H9 (cell line): Measurements from ENCODE around the gene COX4I2. TPM values are rescaled to one million over a fixed set of nuclear protein-coding genes. Genes with fewer than 3 reads are reported as not detected.

ENCODE experiments used
- DNase-seq: peaks from one replicate; pipeline ENCODE4 v3.0.0-alpha.2; 2017
- H2AFZ ChIP-seq: one replicate; pipeline ENCODE4 v1.6.1; 2013; ENCODE audit warnings: mild to moderate bottlenecking, low read length, control low read depth, moderate library complexity
- H2AK5ac ChIP-seq: 2 replicates; pipeline ENCODE4 v1.6.1; 2013; ENCODE audit warnings: low read length, control low read depth, mixed read lengths; ENCODE audit not compliant: insufficient read length
- H2BK120ac ChIP-seq: one replicate; pipeline ENCODE4 v1.6.1; 2013; ENCODE audit warnings: low read depth, mild to moderate bottlenecking, low read length, control low read depth, inconsistent platforms; ENCODE audit not compliant: poor library complexity, severe bottlenecking
- H2BK12ac ChIP-seq: 2 replicates; pipeline ENCODE4 v1.6.1; 2013; ENCODE audit warnings: low read length, control low read depth, mixed read lengths, low read depth; ENCODE audit not compliant: insufficient read length
- H2BK15ac ChIP-seq: 2 replicates; pipeline ENCODE4 v1.6.1; 2013; ENCODE audit warnings: low read depth, low read length, control low read depth
- H2BK20ac ChIP-seq: one replicate; pipeline ENCODE4 v1.6.1; 2013; ENCODE audit warnings: low read depth, mild to moderate bottlenecking, low read length, control low read depth, inconsistent platforms; ENCODE audit not compliant: poor library complexity, severe bottlenecking
- H2BK5ac ChIP-seq: 2 replicates; pipeline ENCODE4 v1.6.1; 2013; ENCODE audit warnings: low read length, control low read depth, mixed read lengths; ENCODE audit not compliant: insufficient read length
- H3K14ac ChIP-seq: 2 replicates; pipeline ENCODE4 v1.6.1; 2013; ENCODE audit warnings: low read length, control low read depth; ENCODE audit not compliant: insufficient read depth
- H3K18ac ChIP-seq: 2 replicates; pipeline ENCODE4 v1.6.1; 2013; ENCODE audit warnings: low read depth, mild to moderate bottlenecking, mixed read lengths, low read length, control low read depth; ENCODE audit not compliant: insufficient read length
- H3K23ac ChIP-seq: 2 replicates; pipeline ENCODE4 v1.6.1; 2013; ENCODE audit warnings: low read length, control low read depth, mixed read lengths, low read depth; ENCODE audit not compliant: insufficient read length
- H3K23me2 ChIP-seq: 2 replicates; pipeline ENCODE4 v1.6.1; 2013; ENCODE audit warnings: low read depth, mild to moderate bottlenecking, mixed read lengths, low read length, control low read depth; ENCODE audit not compliant: insufficient read length, poor library complexity, severe bottlenecking
- H3K27ac ChIP-seq: 2 replicates; pipeline ENCODE4 v1.5.1; 2013; ENCODE audit warnings: low read length, control low read depth, mixed read lengths, low read depth; ENCODE audit not compliant: insufficient read length
- H3K27me3 ChIP-seq: 2 replicates; pipeline ENCODE4 v1.6.1; 2013; ENCODE audit warnings: low read length, control low read depth, inconsistent platforms; ENCODE audit not compliant: insufficient read depth
- H3K4ac ChIP-seq: 2 replicates; pipeline ENCODE4 v1.6.1; 2013; ENCODE audit warnings: low read depth, mild to moderate bottlenecking, control low read depth, inconsistent platforms, low read length, moderate library complexity
- H3K4me1 ChIP-seq: 2 replicates; pipeline ENCODE4 v1.6.1; 2013; ENCODE audit warnings: low read length, control low read depth, inconsistent platforms; ENCODE audit not compliant: insufficient read depth
- H3K4me2 ChIP-seq: 2 replicates; pipeline ENCODE4 v1.6.1; 2013; ENCODE audit warnings: low read length, control low read depth, mixed read lengths; ENCODE audit not compliant: insufficient read length, insufficient read depth
- H3K56ac ChIP-seq: 2 replicates; pipeline ENCODE4 v1.6.1; 2013; ENCODE audit warnings: low read depth, mild to moderate bottlenecking, mixed read lengths, low read length, control low read depth; ENCODE audit not compliant: insufficient read length
- H3K79me1 ChIP-seq: 2 replicates; pipeline ENCODE4 v1.6.1; 2013; ENCODE audit warnings: low read depth, mild to moderate bottlenecking, moderate library complexity, low read length, control low read depth, inconsistent platforms; ENCODE audit not compliant: insufficient read depth, poor library complexity, severe bottlenecking
- H3K79me2 ChIP-seq: 2 replicates; pipeline ENCODE4 v1.6.1; 2013; ENCODE audit warnings: low read length, control low read depth, inconsistent platforms; ENCODE audit not compliant: insufficient read depth
- H3K9ac ChIP-seq: 2 replicates; pipeline ENCODE4 v1.6.1; 2013; ENCODE audit warnings: low read length, control low read depth, mixed read lengths; ENCODE audit not compliant: insufficient read length; ENCODE audit errors: extremely low read depth
- H3K9me3 ChIP-seq: one replicate; pipeline ENCODE4 v1.6.1; 2013; ENCODE audit warnings: low read depth, low read length, inconsistent platforms; ENCODE audit not compliant: control insufficient read depth
- H3T11ph ChIP-seq: one replicate; pipeline ENCODE4 v1.6.1; 2013; ENCODE audit warnings: mild to moderate bottlenecking, low read length, control low read depth, inconsistent platforms
- H4K20me1 ChIP-seq: one replicate; pipeline ENCODE4 v1.6.1; 2013; ENCODE audit not compliant: control insufficient read depth, insufficient read length, insufficient read depth
- H4K5ac ChIP-seq: 2 replicates; pipeline ENCODE4 v1.6.1; 2013; ENCODE audit warnings: low read depth, mild to moderate bottlenecking, mixed read lengths, low read length, control low read depth; ENCODE audit not compliant: insufficient read length
- H4K8ac ChIP-seq: replicated peaks from 2 replicates; pipeline ENCODE4 v1.6.1; 2013; ENCODE audit warnings: low read length, control low read depth, mixed read lengths, low read depth; ENCODE audit not compliant: insufficient read length
- H4K91ac ChIP-seq: 2 replicates; pipeline ENCODE4 v1.6.1; 2013; ENCODE audit warnings: low read depth, mild to moderate bottlenecking, moderate library complexity, mixed read lengths, low read length, control low read depth; ENCODE audit not compliant: insufficient read length
- H3K27ac Mint-ChIP-seq, 3 experiments: 2 replicates in 2 of 3; 3 replicates in 1 of 3; pipeline ENCODE4 v1.8.0; 2020 to 2021; ENCODE audit warnings: mixed read lengths in 3 of 3, mild to moderate bottlenecking in 1 of 3, moderate library complexity in 1 of 3
- H3K27me3 Mint-ChIP-seq: 2 replicates; pipeline ENCODE4 v1.8.0; 2021; ENCODE audit warnings: low read depth, mild to moderate bottlenecking, moderate library complexity, mixed read lengths
- H3K36me3 Mint-ChIP-seq, 3 experiments: 2 replicates in 2 of 3; 3 replicates in 1 of 3; pipeline ENCODE4 v1.8.0; 2020 to 2021; ENCODE audit warnings: low read depth in 3 of 3, mixed read lengths in 3 of 3; ENCODE audit not compliant: insufficient read depth in 1 of 3
- H3K4me1 Mint-ChIP-seq, 2 experiments: 2 replicates each; pipeline ENCODE4 v1.8.0; 2020; ENCODE audit warnings: mixed read lengths in 2 of 2
- H3K4me3 Mint-ChIP-seq, 2 experiments: 2 replicates in 1 of 2; 3 replicates in 1 of 2; pipeline ENCODE4 v1.8.0; 2020 to 2021; ENCODE audit warnings: mild to moderate bottlenecking in 2 of 2, mixed read lengths in 2 of 2, moderate library complexity in 1 of 2
- H3K9me3 Mint-ChIP-seq, 2 experiments: 2 replicates in 1 of 2; 3 replicates in 1 of 2; pipeline ENCODE4 v1.8.0; 2020; ENCODE audit warnings: mild to moderate bottlenecking in 2 of 2, mixed read lengths in 2 of 2, moderate library complexity in 1 of 2
- CTCF ChIP-seq: fragments of 200-600 bp; sonication (generic); conservative IDR thresholded peaks from 3 replicates; pipeline ENCODE4 v1.8.0; 2021; ENCODE audit warnings: antibody characterized with exemption, mild to moderate bottlenecking
- WGBS: extraction: QIAGEN DNeasy Blood & Tissue Kit; methylation state at CpG from one replicate; pipeline ENCODE4 v1.1.7; 2013; ENCODE audit warnings: missing lambda C conversion rate, low lambda C conversion rate, mixed read lengths; ENCODE audit not compliant: insufficient read length; ENCODE audit errors: extremely low coverage; 5-methylcytosine and 5-hydroxymethylcytosine counted together
- total RNA-seq: library from RNA; stranded (reverse); gene quantifications from 2 replicates; pipeline ENCODE4 v1.2.1, GENCODE V29; 2021

The COX4I2 gene
- total RNA-seq, 1 experiment from 2014 or later: not detected

GRCh38 chr20:31670371-31671228 is 32.9 kb downstream of the COX4I2 start:
- no peaks in the 10 kb centered on the region for H3K27me3 Mint-ChIP-seq
- no peak overlapping the region for H3T11ph ChIP-seq

More at GRCh38 chr20:31670371-31671228, 32.9 kb downstream of the COX4I2 start:
- Histone ChIP-seq H2BK15ac (no peak overlapping the region), H3K79me2 (no peaks in the 10 kb centered on the region), H3K23me2 (no peaks in the 10 kb centered on the region), H3K56ac (no peak overlapping the region), H3K18ac (no peak overlapping the region), H3K9me3 (no peaks in the 10 kb centered on the region), H3K14ac (no peak overlapping the region), H3K4me1 (no peaks in the 10 kb centered on the region), H2BK12ac (no peak overlapping the region), H2BK120ac (no peak overlapping the region), H3K79me1 (no peaks in the 10 kb centered on the region), H2BK20ac (no peak overlapping the region), H2AFZ (no peak overlapping the region), H4K8ac (no peak overlapping the region), H4K91ac (no peak overlapping the region), H3K4me2 (no peak overlapping the region), H3K27me3 (no peaks in the 10 kb centered on the region), H4K5ac (no peak overlapping the region), H3K27ac (no peak overlapping the region), H2AK5ac (no peak overlapping the region), H2BK5ac (no peak overlapping the region), H3K4ac (no peak overlapping the region), H4K20me1 (peaks cover 2% of the 10 kb centered on the region), H3K9ac (no peak overlapping the region), H3K23ac (no peak overlapping the region)
- no CpG with 5 or more reads among the region's 10 CpGs for WGBS
- H3K9me3 Mint-ChIP-seq: no peaks in the 10 kb centered on the region
- peaks cover 1 to 50% (median 16%) of the 10 kb centered on the region in 3 experiments; a peak in 5 of 7 replicates for H3K36me3 Mint-ChIP-seq
- no peak overlapping the region for H3K4me3 Mint-ChIP-seq
- no peak for TF ChIP-seq CTCF
- peak overlapping the region in 2 of 3 experiments; percentile 25 to 80; a peak in 2 of 7 replicates for H3K27ac Mint-ChIP-seq
- DNase-seq: no peak
- H3K4me1 Mint-ChIP-seq: peaks cover 26 to 30% of the 10 kb centered on the region in 2 experiments
